ENCODE results near the gene NAV2.

NAV2 gene

DNA sequence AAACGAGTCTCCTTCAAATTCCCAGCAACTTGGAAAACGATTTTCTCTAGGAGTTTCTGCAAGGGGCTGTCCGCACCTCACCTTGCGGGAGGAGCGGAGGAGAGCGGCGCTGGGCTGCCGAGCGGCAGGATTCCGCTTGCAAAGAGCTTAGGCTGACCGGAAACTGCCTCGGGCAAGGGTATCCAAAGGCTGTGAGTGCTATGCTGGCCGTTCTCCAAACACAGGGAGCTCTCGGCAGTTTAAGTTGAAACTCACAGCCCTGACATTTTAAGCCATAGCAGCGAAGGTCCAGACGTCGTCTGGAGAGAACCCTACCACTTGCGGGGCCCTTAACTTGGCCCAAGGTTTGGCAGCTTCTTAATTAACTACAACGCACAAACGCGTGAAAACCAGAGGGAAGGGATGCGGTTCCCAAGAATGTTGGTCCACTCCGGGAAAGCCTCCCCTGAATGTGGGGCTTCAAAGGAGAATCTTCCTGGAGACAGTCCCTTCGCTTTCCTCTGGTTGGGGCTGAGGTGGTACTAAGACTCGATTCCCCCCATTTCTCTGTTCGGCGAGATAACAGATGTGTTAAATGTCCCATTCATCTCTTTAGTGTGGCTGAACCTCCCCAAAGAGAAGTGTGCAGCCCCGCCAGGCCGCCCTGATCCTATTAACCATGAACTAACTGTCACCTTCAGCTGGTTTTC is 448.7 kb downstream of the NAV2 start:
- DNase-seq (ENCODE audit: extremely low read depth, low read depth) = no peak
- TF ChIP-seq, protein P1, sequence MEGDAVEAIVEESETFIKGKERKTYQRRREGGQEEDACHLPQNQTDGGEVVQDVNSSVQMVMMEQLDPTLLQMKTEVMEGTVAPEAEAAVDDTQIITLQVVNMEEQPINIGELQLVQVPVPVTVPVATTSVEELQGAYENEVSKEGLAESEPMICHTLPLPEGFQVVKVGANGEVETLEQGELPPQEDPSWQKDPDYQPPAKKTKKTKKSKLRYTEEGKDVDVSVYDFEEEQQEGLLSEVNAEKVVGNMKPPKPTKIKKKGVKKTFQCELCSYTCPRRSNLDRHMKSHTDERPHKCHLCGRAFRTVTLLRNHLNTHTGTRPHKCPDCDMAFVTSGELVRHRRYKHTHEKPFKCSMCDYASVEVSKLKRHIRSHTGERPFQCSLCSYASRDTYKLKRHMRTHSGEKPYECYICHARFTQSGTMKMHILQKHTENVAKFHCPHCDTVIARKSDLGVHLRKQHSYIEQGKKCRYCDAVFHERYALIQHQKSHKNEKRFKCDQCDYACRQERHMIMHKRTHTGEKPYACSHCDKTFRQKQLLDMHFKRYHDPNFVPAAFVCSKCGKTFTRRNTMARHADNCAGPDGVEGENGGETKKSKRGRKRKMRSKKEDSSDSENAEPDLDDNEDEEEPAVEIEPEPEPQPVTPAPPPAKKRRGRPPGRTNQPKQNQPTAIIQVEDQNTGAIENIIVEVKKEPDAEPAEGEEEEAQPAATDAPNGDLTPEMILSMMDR (IDR thresholded peaks at IDR 0.05; ENCODE audit: low read depth, low read length) = no peak

- DNase-seq (ENCODE audit: extremely low read depth, low read depth) = no peak
- TF ChIP-seq, protein P1 (IDR thresholded peaks at IDR 0.05; ENCODE audit: low read depth, low read length) = no peak
Measured at GRCh38 chr11:20161923-20162744, 449.5 kb downstream of the NAV2 start.

GRCh38 chr11:20162824-20163782 is 450.5 kb downstream of the NAV2 start:
- TF ChIP-seq, protein P1 (IDR thresholded peaks at IDR 0.05; ENCODE audit: low read depth, low read length) = no peak
- DNase-seq (ENCODE audit: extremely low read depth, low read depth) = no peak

DNA sequence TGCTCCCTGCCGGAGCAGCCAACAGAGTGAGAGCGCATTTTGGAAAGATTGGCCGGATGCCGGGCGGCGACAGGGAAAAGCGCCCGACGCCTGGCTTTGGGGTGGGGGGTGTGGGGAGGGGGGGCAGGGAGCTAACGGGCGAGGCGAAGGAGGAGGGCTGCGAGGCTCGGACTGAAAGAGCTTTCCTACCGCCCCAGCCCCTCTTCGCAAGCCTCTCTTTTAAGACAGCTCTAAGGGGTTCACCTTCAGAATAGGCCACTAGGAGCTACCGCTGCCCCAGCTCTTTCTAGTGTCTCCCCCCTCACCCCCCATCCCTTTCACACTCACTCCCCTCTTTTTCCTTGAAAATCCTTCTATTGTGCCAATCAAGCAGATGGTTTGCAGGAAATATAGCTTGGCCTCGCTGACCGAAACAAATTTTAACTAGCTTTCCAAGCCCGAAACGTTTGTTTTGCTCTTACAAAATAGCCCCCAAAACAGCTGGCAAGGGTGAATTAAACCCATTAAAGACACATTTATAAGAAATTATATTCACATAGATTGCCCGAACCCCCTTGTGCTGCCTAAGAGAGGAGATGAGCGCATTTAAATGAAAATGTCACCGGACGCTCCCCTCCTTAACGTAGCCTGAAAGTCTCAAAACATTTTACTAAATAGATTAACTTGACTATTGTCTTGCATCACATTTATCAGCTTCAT is 451.3 kb downstream of the NAV2 start:
- TF ChIP-seq, protein P1 (IDR thresholded peaks at IDR 0.05; ENCODE audit: low read depth, low read length) = no peak
- no peak for DNase-seq (ENCODE audit: extremely low read depth, low read depth)

Measured in AG09319 (cell line).